Activated naive CD8-positive, alpha-beta T cell treated with anti-CD3 and anti-CD28 coated beads, Interleukin-2, amount 50 U/mL, for 24 hours (primary cell): ENCODE results near the gene NOB1.

Source experiments
- ATAC-seq: fragments of 150-1000 bp; cut with Tn5 transposase; one replicate; pipeline ENCODE4 v1.10.0; 2021
- DNase-seq: peaks from one replicate; pipeline ENCODE4 v3.0.0; 2021
- H3K27ac Mint-ChIP-seq: one replicate; pipeline ENCODE4 v1.8.0; 2021; ENCODE audit warnings: mild to moderate bottlenecking, mixed read lengths
- H3K27me3 Mint-ChIP-seq: one replicate; pipeline ENCODE4 v1.8.0; 2021; ENCODE audit warnings: mixed read lengths
- H3K36me3 Mint-ChIP-seq: one replicate; pipeline ENCODE4 v1.8.0; 2021; ENCODE audit warnings: low read depth, mixed read lengths
- H3K4me1 Mint-ChIP-seq: one replicate; pipeline ENCODE4 v1.8.0; 2021; ENCODE audit warnings: mixed read lengths
- H3K4me3 Mint-ChIP-seq: one replicate; pipeline ENCODE4 v1.8.0; 2021; ENCODE audit warnings: mild to moderate bottlenecking, moderate library complexity, mixed read lengths
- H3K9me3 Mint-ChIP-seq: one replicate; pipeline ENCODE4 v1.8.0; 2021; ENCODE audit warnings: mixed read lengths

NOB1 gene

DNA sequence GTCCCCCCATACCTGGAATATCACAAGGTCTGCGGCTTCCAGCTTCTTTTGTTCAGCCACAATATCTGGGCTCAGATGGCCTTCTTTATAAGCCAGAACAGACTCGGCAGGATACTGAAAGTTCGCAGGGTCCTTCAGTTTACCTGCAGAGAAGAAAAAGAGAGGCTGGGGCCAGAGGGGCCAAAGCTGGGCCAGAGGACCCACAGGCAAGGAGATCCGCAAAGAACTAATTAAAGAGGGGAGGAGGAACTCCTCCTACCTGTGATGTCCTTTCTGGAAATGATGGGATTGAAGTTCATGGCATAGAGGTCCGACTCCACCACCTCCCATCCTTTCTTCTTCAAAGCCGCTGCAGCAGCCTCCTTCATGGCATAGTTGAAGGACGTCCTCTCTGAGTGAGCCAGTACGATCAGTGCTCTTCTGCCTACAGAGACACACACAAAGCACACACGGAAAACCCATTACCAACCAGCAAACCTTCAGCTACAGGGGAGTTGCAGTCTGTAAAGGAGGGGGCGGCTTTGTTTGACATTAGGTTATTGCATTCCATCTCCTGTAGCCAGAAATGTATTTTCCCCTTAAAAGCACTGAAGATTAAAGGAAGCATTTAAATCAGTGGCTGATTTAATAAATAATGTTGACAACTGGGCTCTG is 36.5 kb downstream of the NOB1 start:
- ATAC-seq (no peak), DNase-seq (no peak)
- Mint-ChIP-seq H3K4me3 (no peak overlapping the region), H3K27ac (no peak overlapping the region), H3K4me1 (no peaks in the 10 kb centered on the region), H3K9me3 (no peaks in the 10 kb centered on the region), H3K36me3 (no peaks in the 10 kb centered on the region), H3K27me3 (no peaks in the 10 kb centered on the region)

DNA sequence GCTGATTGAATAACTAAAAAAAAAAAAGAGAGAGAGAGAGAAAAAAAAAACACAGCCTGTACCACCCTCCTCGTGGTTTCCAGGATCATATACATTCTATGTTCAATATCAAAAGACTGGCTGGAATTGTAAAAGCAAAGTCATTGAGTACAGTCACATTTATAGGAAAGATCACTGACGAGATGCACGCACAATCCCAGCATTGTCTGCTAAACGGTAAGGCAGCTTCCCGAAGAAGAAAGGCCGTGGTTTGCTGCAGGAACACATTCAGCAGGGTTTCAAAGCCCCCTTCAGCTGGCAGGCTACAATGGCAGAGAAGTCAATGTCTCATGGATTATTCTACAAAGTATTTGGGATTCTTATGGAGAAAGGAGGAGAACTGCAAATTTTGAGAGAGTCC is 37.7 kb downstream of the NOB1 start:
- H3K27me3 Mint-ChIP-seq = no peaks in the 10 kb centered on the region
- H3K4me3 Mint-ChIP-seq = no peak overlapping the region
- ATAC-seq = no peak
- no peaks in the 10 kb centered on the region for H3K4me1 Mint-ChIP-seq
- DNase-seq = no peak
- H3K36me3 Mint-ChIP-seq = no peaks in the 10 kb centered on the region
- H3K27ac Mint-ChIP-seq = no peak overlapping the region
- no peaks in the 10 kb centered on the region for H3K9me3 Mint-ChIP-seq

DNA sequence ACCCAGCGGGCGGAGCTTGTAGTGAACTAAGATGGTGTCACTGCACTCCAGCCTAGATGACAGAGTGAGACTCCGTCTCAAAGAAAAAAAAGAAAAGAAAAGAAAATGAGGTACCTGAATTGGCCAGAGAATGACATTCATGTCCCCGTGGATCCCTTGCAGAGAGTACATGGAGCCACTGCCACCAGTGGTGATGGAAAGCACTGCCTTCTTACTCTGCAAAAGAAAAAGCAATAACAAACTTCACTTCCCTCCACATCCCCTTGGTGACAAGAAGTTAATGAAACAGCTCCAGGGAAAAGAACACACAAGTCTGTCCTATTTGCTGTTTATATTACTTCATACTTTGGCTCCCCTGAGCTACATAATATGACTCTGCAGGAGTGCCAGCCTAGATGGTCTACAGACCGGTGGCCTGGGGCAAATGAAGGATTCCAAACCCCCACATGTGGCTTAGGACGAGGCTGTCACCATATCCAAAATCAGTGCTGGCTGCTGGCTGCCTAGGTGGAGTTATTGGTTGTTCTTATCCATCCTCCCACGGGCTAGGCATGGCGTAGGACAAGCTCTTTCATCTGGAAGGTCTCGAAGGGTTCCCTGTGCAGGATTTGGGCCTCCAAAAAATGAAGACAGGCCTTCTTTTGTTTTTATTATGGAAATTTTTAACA is 41.7 kb downstream of the NOB1 start:
- no peak for DNase-seq
- no peaks in the 10 kb centered on the region for H3K36me3 Mint-ChIP-seq
- ATAC-seq = no peak
- H3K9me3 Mint-ChIP-seq = no peaks in the 10 kb centered on the region
- no peak overlapping the region for H3K4me3 Mint-ChIP-seq
- no peaks in the 10 kb centered on the region for H3K27me3 Mint-ChIP-seq
- H3K4me1 Mint-ChIP-seq = no peaks in the 10 kb centered on the region
- H3K27ac Mint-ChIP-seq = no peak overlapping the region

DNA sequence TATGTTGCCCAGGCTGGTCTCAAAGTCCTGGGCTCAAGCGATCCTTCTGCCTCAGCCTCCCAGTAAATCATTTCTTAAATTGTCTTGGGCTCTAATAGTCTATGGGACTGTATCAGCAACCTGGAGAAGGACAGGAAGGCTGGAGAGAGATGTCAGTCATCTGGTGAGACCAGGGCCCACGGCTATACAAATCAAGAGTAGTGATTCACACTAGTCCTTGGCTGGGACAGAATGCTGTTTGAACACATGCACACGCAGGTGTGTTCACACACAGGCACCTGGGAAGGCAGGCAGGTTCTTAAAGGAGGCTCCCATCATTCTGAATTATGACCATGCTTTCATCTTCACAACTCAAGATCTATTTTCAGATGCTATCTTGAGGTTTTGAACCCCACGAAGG is 42.4 kb downstream of the NOB1 start:
- Mint-ChIP-seq H3K9me3 (no peaks in the 10 kb centered on the region), H3K36me3 (no peaks in the 10 kb centered on the region), H3K27me3 (no peaks in the 10 kb centered on the region), H3K4me3 (no peak overlapping the region), H3K4me1 (no peaks in the 10 kb centered on the region), H3K27ac (peak overlapping the region; percentile 49)
- DNase-seq (no peak), ATAC-seq (no peak)

DNA sequence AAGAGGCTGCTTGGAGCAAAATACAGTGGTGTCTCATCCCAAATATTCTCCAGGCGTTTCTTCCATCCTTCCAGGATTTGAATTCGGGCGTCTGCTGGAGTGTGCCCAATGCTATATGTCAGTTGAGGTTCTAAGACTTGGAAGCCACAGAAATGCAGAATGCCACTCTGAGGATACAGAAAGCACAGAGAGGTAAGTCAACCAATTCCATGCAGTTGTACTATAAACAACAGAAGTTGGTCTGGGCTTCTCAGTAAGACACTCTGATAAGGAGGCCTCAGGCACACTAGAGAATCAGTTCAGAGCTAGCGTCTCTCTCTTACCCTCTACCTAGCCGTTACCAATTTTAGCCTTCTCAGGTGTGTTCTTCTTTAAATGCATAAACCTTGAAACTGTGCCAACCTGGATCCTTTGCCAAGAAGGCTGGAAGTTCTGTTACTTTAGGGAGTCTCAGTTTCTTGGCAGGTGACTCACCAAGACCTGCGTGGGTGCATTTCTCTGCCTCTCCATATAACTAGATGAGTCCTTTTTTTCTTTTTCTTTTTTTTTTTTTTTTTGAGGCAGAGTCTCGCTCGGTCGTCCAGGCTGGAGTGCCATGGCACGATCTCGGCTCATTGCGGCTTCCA is 43.5 kb downstream of the NOB1 start:
- DNase-seq (no peak), ATAC-seq (no peak)
- no peaks in the 10 kb centered on the region for H3K27me3 Mint-ChIP-seq
- H3K36me3 Mint-ChIP-seq = no peaks in the 10 kb centered on the region
- no peak overlapping the region for H3K4me3 Mint-ChIP-seq
- H3K27ac Mint-ChIP-seq = no peak overlapping the region
- H3K9me3 Mint-ChIP-seq = no peaks in the 10 kb centered on the region
- H3K4me1 Mint-ChIP-seq = no peaks in the 10 kb centered on the region

DNA sequence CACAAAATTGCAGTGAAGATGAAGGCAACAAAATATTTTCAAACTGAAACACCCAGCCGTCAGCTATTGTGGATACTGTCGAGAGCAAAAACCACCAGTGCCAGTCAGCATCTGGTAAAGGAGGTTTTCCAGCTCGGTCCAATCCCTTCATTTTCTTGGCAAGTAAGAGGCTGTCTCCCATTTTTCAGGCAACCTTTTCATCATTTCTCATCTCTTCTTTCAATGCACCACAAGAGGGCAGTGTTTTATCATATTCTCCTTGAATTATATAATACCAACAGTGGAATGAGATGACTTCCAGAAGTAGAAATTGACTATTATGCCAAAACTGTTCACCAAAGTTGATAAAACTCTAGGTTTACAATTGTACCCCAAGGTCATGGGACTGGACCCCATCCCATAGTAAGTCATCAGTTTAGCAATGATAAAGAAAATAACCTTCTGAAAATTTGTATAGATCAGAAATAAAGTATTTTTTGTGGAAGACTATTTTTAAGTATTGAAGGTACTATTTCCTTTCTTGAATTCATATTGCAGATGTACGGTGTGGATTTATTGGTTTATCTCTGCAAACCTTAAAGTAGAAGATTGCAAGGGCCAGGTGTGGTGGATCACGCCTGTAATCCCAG is 45.2 kb downstream of the NOB1 start:
- no peak overlapping the region for H3K4me3 Mint-ChIP-seq
- no peaks in the 10 kb centered on the region for H3K27me3 Mint-ChIP-seq
- ATAC-seq (no peak), DNase-seq (no peak)
- H3K4me1 Mint-ChIP-seq = no peaks in the 10 kb centered on the region
- H3K36me3 Mint-ChIP-seq = peaks cover 3% of the 10 kb centered on the region
- H3K9me3 Mint-ChIP-seq = no peaks in the 10 kb centered on the region
- H3K27ac Mint-ChIP-seq = no peak overlapping the region

DNA sequence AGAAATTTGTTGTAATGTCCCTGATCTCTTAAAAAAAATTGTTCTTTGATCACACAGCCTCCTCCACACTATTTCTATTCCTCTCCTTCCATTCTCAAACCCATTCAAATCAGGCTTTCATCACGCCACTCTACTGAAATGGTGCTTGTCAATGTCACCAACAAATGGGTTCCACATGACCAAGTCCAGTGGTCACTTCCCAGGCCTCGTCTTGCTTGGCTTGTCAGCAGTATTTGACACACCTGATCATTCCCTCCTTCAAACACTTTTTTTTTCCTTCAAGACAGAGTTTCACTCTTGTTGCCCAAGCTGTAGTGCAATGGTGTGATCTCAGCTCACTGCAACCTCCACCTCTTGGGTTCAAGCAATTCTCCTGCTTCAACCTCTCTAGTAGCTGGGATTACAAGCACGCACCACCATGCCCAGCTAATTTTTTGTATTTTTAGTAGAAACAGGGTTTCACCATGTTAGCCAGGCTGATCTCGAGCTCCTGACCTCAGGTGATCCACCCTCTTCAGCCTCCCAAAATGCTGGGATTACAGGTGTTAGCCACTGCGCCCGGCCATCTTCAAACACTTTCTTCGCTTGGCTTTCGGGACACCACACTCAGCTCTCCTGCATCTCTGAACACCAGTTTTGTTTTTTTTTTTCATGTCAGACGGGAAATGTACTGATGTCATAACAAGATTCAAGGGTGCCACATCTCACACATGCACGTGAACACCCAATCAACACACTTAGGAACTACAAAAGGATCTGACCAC is 46.6 kb downstream of the NOB1 start:
- H3K9me3 Mint-ChIP-seq = no peaks in the 10 kb centered on the region
- H3K36me3 Mint-ChIP-seq = peaks cover 6% of the 10 kb centered on the region
- no peaks in the 10 kb centered on the region for H3K4me1 Mint-ChIP-seq
- ATAC-seq (no peak), DNase-seq (no peak)
- H3K27ac Mint-ChIP-seq = peak overlapping the region; percentile 47
- H3K4me3 Mint-ChIP-seq = no peak overlapping the region
- H3K27me3 Mint-ChIP-seq = no peaks in the 10 kb centered on the region

DNA sequence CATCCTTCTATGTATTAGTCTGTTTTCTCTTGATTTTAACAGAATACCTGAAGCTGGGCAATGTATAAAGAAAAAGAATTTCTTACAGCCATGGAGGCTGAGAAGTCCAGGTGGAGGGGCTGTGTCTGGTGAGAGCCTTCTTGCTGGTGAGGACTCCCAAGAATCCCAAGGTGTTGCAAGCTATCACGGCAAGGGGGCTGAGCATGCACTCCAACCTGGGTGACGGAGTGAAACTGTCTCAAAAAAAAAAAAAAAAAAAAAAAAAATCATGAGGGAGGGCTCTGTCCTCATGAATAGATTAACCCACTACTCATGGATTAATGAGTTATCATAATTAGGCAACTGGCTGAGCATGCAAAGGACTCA is 47.8 kb downstream of the NOB1 start:
- ATAC-seq (no peak), DNase-seq (no peak)
- no peak overlapping the region for H3K27ac Mint-ChIP-seq
- no peaks in the 10 kb centered on the region for H3K9me3 Mint-ChIP-seq
- no peaks in the 10 kb centered on the region for H3K27me3 Mint-ChIP-seq
- peaks cover 6% of the 10 kb centered on the region for H3K36me3 Mint-ChIP-seq
- H3K4me3 Mint-ChIP-seq = no peak overlapping the region
- H3K4me1 Mint-ChIP-seq = no peaks in the 10 kb centered on the region

DNA sequence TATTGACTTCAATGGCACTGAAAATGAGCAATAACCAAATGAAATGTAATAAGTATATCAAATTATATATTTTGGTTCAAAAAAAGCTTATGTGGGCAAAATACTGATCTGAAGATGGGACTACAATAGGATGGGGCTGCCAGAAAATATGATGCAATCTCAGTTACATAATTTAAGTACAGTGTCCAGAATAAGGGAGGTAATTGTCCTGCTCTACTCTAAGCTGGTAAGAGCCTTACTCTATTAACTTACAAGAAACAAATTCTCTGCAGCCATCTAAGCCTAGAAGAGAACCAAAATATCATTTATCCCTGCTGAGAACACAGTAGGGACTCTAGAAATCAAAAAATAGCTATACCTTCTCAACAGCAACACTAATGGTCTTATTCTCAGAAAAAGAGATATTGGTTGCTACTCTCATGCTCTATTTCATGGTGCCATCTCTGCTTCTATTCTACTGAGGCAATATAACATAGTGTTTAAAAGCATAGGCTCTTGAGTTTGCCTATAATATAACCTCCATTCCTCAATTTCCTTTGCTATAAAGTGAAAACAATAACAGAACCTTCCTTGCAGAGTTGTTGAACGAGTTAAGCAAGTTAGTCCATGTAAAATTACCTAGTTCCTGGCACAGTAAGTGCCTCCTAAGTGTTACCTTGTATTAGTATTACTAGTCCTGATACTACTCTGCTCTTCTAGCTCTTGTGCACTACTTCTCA is 48.3 kb downstream of the NOB1 start:
- no peak for DNase-seq
- Mint-ChIP-seq H3K9me3 (no peaks in the 10 kb centered on the region), H3K27ac (no peak overlapping the region)

DNA sequence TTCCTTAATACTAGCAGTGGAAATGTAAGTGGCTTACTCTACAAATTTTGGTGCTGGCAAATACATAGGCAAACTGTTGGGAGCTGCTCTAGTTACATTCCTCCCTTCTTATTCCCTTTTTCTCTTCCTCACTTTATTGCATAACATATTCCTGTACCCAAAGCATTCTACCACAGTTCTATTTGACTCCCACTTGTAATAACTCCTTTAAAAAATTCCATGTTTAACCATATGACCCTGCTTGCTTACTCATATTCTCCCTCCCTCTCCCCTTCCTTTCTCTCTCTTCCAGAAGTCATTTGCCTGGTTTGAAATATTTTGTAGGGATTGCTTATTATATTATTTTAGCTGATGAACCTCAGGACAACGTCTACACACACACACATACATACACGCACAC is 51.1 kb downstream of the NOB1 start:
- DNase-seq (no peak), ATAC-seq (no peak)
- Mint-ChIP-seq H3K4me3 (no peak overlapping the region), H3K4me1 (no peaks in the 10 kb centered on the region), H3K9me3 (no peaks in the 10 kb centered on the region), H3K36me3 (peaks cover 10% of the 10 kb centered on the region), H3K27ac (peak overlapping the region; percentile 20), H3K27me3 (no peaks in the 10 kb centered on the region)

More for the DNA sequence above, 48.3 kb downstream of the NOB1 start:
- Mint-ChIP-seq H3K27me3 (no peaks in the 10 kb centered on the region), H3K36me3 (peaks cover 8% of the 10 kb centered on the region), H3K4me3 (no peak overlapping the region), H3K4me1 (no peaks in the 10 kb centered on the region)
- ATAC-seq = no peak

DNA sequence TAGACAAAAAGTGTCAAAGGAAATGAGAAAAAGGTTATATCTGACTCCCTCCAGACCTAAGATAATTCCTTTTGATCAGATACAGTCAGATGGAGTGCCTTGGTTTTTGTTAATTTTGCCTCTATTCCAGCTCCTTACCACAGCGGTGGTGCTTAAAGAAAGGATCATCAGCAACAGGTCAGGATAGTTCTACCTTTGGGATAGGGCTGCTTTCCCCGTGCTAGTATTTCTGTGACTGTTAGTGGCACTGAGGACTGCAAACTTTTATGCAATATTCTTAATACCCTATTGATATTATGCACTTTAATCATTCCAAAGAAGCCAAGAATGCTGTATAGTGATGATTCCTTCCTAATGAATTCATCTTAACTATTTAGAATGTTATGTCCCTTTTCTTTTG is 52.9 kb downstream of the NOB1 start:
- H3K4me3 Mint-ChIP-seq = no peak overlapping the region
- H3K4me1 Mint-ChIP-seq = no peaks in the 10 kb centered on the region
- no peaks in the 10 kb centered on the region for H3K9me3 Mint-ChIP-seq
- H3K27ac Mint-ChIP-seq = no peak overlapping the region
- peaks cover 15% of the 10 kb centered on the region for H3K36me3 Mint-ChIP-seq
- no peak for DNase-seq
- no peaks in the 10 kb centered on the region for H3K27me3 Mint-ChIP-seq
- no peak for ATAC-seq

DNA sequence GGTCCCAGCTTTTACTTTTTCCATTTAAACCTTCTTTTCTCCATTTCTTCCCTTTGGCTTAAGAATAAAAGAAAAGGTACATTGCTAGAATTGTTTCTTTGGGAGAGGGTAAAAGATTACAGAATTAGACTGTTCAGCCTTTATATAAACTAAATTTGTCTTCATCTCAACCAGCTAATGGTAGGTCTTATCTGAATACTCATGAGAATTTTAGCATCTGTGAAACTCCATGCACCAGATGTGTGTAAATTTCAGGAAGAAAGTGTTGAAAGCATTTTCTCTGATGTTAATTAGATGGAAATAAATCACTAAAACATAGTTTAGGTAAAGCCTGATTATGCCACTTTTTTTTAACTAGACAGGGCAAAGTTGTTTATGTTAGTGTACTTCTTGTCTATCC is 53.3 kb downstream of the NOB1 start:
- H3K4me1 Mint-ChIP-seq = no peaks in the 10 kb centered on the region
- no peak overlapping the region for H3K4me3 Mint-ChIP-seq
- no peak for DNase-seq

DNA sequence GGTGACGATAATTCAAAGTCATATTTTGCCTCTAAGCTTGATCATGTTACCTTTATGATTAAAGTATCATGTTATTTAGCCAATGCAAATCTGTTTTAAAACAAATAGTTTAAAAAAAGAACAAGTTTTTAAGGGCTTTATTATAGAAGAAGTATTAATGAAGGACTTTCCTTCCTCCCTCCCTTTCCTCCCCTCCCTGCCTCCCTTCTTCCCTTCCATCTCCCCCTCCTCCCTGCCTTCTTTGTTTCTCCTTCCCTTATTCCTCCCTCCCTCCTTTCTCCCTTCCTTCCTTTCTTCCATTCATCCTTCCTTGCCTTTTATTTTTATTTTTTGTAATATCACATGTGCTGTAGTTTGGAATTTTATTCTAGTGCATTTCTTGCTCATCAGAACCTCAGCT is 54.8 kb downstream of the NOB1 start:
- Mint-ChIP-seq H3K4me3 (no peak overlapping the region), H3K27ac (no peak overlapping the region), H3K4me1 (no peaks in the 10 kb centered on the region), H3K27me3 (no peaks in the 10 kb centered on the region), H3K36me3 (peaks cover 29% of the 10 kb centered on the region), H3K9me3 (no peaks in the 10 kb centered on the region)
- ATAC-seq = no peak
- no peak for DNase-seq

More for the DNA sequence above, 53.3 kb downstream of the NOB1 start:
- no peaks in the 10 kb centered on the region for H3K27me3 Mint-ChIP-seq
- peaks cover 18% of the 10 kb centered on the region for H3K36me3 Mint-ChIP-seq
- no peak for ATAC-seq
- no peaks in the 10 kb centered on the region for H3K9me3 Mint-ChIP-seq
- H3K27ac Mint-ChIP-seq = no peak overlapping the region

DNA sequence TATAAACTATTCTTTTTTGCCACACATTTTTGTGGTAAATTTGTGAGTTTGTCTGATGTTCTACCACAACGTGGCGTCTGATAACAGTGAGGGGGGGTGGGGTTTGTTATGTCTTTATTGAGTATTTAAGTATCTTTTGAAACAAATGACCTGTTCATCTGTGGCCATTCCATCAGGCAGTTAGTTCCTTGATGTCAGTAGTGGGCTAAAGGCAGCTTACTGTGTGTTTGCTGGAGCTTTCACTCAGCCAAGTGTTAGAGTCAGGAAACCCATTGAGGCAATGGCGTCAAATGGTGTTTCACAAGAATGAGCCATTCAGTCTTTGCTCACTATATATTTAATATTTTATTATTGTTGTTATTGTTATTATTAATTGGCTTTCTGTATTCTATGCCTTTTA is 56.3 kb downstream of the NOB1 start:
- Mint-ChIP-seq H3K36me3 (peaks cover 35% of the 10 kb centered on the region), H3K4me1 (no peaks in the 10 kb centered on the region), H3K27ac (no peak overlapping the region), H3K9me3 (no peaks in the 10 kb centered on the region), H3K4me3 (no peak overlapping the region), H3K27me3 (no peaks in the 10 kb centered on the region)
- no peak for DNase-seq
- ATAC-seq = no peak
